Measurements from ENCODE around the gene DEFB121. TPM values are rescaled to one million over a fixed set of nuclear protein-coding genes. Genes with fewer than 3 reads are reported as not detected.

The DEFB121 gene, protein sequence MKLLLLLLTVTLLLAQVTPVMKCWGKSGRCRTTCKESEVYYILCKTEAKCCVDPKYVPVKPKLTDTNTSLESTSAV
- not detected for total RNA-seq

DNA sequence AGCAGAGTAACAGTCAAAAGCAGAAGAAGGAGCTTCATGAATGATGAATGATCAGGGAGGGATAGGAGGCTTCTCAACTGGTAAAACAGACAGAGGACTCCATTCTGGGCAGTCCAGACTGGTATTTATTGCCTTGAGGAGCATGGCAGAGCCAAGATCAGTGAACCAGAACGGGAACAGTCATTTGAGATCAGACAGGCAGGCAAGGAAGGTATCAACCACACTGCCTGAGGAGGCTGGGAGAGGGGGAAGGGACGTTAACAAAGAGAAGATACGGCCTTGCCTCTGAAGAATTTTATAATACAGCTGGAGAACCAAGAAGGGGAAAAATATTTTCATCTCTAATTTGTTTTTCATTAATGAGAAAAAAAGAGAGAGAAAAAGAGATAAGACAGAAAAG, at the start of gene DEFB121:
Gene DEFB121, minus strand, starts transcription at position 101 of the 400 bp plus-strand sequence. Its CDS starts 63 bp downstream, at position 38.
- DNase-seq (no peak), ATAC-seq (ENCODE audit: low FRiP score in 2 of 2) (no peak)
- Histone ChIP-seq H3K27ac (no peak within 1 kb of the TSS), H3K9me3 (no peaks in the 10 kb centered on the region), H3K36me3 (no peaks in the 10 kb centered on the region), H3K4me1 (no peaks in the 10 kb centered on the region), H3K27me3 (no peaks in the 10 kb centered on the region), H3K4me3 (no peak within 1 kb of the TSS)
- WGBS, 2 donors = 47 to 49% methylated on average over 3 of the region's 3 CpGs
- TF ChIP-seq POLR2A (IDR thresholded peaks at IDR 0.05) = no peak
- TF ChIP-seq, protein P1, sequence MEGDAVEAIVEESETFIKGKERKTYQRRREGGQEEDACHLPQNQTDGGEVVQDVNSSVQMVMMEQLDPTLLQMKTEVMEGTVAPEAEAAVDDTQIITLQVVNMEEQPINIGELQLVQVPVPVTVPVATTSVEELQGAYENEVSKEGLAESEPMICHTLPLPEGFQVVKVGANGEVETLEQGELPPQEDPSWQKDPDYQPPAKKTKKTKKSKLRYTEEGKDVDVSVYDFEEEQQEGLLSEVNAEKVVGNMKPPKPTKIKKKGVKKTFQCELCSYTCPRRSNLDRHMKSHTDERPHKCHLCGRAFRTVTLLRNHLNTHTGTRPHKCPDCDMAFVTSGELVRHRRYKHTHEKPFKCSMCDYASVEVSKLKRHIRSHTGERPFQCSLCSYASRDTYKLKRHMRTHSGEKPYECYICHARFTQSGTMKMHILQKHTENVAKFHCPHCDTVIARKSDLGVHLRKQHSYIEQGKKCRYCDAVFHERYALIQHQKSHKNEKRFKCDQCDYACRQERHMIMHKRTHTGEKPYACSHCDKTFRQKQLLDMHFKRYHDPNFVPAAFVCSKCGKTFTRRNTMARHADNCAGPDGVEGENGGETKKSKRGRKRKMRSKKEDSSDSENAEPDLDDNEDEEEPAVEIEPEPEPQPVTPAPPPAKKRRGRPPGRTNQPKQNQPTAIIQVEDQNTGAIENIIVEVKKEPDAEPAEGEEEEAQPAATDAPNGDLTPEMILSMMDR (IDR thresholded peaks at IDR 0.05) = no peak
- no peak for TF ChIP-seq POLR2AphosphoS5 (IDR thresholded peaks at IDR 0.05)
- TF ChIP-seq EP300 (IDR thresholded peaks at IDR 0.05) = no peak

DNA sequence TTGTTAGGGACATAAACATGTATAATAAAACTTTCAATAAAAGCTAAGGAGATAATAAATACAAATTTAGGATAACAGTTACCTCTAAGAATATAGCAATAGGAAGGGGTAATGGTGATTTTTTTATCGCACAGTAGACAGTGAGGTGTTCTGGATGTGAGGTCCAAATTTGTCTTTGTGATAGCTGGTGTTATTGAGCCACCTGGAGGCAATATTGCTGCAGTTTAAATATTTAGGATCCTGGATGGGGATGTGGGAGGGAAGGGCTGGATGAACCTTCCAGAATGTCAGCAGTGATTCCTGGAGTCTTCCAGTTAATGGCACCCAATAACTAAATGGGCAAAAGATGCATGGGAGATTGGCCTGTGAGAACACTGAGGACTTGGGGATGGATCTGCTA, 48.3 kb upstream of the DEFB121 start:
- ATAC-seq (ENCODE audit: low FRiP score in 2 of 2) (no peak), DNase-seq (no peak)
- WGBS, 2 donors = 88 to 100% methylated on average over 1 of the region's 1 CpG
- no peak overlapping the region for H3K27ac ChIP-seq
- H3K4me1 ChIP-seq = no peaks in the 10 kb centered on the region
- no peaks in the 10 kb centered on the region for H3K36me3 ChIP-seq
- H3K9me3 ChIP-seq = no peaks in the 10 kb centered on the region
- no peaks in the 10 kb centered on the region for H3K27me3 ChIP-seq
- TF ChIP-seq POLR2AphosphoS5 (IDR thresholded peaks at IDR 0.05) (no peak), POLR2A (IDR thresholded peaks at IDR 0.05) (no peak), EP300 (IDR thresholded peaks at IDR 0.05) (no peak)
- TF ChIP-seq, protein P1 (IDR thresholded peaks at IDR 0.05) = no peak
- no peak overlapping the region for H3K4me3 ChIP-seq

DNA sequence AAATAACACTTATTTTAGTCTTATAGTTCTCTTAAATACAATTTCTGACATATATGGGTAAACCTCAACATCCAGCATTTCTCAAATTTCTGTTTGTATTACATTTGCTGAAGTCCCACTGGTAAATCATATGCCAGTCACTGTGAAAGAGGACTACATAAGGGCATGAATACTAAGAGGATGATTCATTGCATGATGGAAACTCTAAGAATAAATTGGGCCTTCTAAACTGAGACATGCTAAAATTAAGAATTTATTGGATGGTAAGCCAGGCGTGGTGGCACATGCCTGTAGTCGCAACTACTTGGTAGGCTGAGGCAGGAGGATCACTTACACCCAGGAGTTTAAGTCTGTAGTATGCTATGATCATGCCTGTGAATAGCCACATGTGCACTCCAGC, 46.6 kb upstream of the DEFB121 start:
- Histone ChIP-seq H3K4me3 (no peak overlapping the region), H3K36me3 (no peaks in the 10 kb centered on the region), H3K9me3 (no peaks in the 10 kb centered on the region), H3K4me1 (no peaks in the 10 kb centered on the region), H3K27me3 (no peaks in the 10 kb centered on the region), H3K27ac (no peak overlapping the region)
- 75 to 85% methylated on average over 2 of the region's 2 CpGs for whole genome bisulfite sequencing, 2 donors
- ATAC-seq (ENCODE audit: low FRiP score in 2 of 2) = no peak
- DNase-seq = no peak
- TF ChIP-seq, protein P1 (IDR thresholded peaks at IDR 0.05) = no peak
- TF ChIP-seq EP300 (IDR thresholded peaks at IDR 0.05) (no peak), POLR2AphosphoS5 (IDR thresholded peaks at IDR 0.05) (no peak), POLR2A (IDR thresholded peaks at IDR 0.05) (no peak)

DNA sequence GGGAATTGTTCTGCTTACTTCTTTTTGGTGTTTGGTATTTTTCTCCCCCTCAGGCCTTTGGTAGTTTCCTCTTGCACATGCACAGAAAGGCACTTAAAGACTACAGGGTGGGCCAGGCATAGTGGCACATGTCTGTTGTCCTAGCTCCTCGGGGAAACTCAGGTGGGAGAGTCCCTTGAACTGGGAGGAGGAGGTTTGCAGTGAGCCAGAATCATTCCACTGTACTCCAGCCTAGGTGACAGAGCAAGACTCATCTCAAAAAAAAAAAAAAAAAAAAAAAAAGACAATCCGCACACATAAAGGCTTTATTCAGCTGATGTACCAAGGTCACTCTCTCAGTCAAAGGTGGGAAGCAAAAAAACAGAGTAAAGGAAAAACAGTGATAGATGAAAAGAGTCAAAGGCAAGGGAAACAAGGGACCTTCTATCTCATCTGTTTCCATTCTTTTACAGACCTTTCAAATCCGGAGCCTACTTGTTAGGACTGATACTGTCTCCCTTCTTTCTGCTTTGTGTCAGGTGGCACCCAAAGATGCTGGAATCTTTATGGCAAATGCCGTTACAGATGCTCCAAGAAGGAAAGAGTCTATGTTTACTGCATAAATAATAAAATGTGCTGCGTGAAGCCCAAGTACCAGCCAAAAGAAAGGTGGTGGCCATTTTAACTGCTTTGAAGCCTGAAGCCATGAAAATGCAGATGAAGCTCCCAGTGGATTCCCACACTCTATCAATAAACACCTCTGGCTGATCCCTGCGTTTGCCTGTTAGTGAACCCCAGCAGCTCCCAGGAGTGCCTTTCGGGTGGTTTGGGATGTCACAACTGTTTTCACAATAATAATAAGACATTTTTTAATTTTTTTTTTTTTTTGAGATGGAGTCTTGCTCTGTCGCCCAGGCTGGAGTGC, 43.7 kb upstream of the DEFB121 start:
- no peaks in the 10 kb centered on the region for H3K9me3 ChIP-seq
- H3K36me3 ChIP-seq = no peaks in the 10 kb centered on the region
- WGBS, 2 donors = 72 to 74% methylated on average over 8 of the region's 8 CpGs
- H3K4me1 ChIP-seq = no peaks in the 10 kb centered on the region
- H3K27me3 ChIP-seq = no peaks in the 10 kb centered on the region
- H3K4me3 ChIP-seq = no peak overlapping the region
- no peak overlapping the region for H3K27ac ChIP-seq
- TF ChIP-seq POLR2A (IDR thresholded peaks at IDR 0.05) (no peak), EP300 (IDR thresholded peaks at IDR 0.05) (no peak), POLR2AphosphoS5 (IDR thresholded peaks at IDR 0.05) (no peak)
- TF ChIP-seq, protein P1 (IDR thresholded peaks at IDR 0.05) = no peak
- no peak for ATAC-seq (ENCODE audit: low FRiP score in 2 of 2)
- DNase-seq = no peak

Measured in upper lobe of left lung (tissue), 6 donors.